ENCODE data around the gene IRF4. TPM values are rescaled to one million over a fixed set of nuclear protein-coding genes. Genes with fewer than 3 reads are reported as not detected.
"Not testable (repeated sequence)": the region's sequence is repeated elsewhere in the genome, so short reads cannot be mapped to it uniquely, and the experiment has no call there.

IRF4 gene
- total RNA-seq, 3 donors from 2014 or later: 720 to 924 (median 743) TPM

- ATAC-seq: no peak
- DNase-seq: no peak
Observed at GRCh38 chr6:367891-368630, 23.5 kb upstream of the IRF4 start.

GRCh38 chr6:369559-370431 lies 21.8 kb upstream of the IRF4 start:
- H3K9me3 Mint-ChIP-seq: no peaks in the 10 kb centered on the region
- H3K4me1 Mint-ChIP-seq (ENCODE audit: low read depth): peaks cover 5% of the 10 kb centered on the region
- ATAC-seq: no peak
- no peaks in the 10 kb centered on the region for H3K36me3 Mint-ChIP-seq (ENCODE audit: insufficient read depth)
- H3K4me3 Mint-ChIP-seq: no peak overlapping the region
- no peak for DNase-seq
- H3K27me3 Mint-ChIP-seq (ENCODE audit: low read depth): peaks cover 11% of the 10 kb centered on the region

More at GRCh38 chr6:367891-368630, 23.5 kb upstream of the IRF4 start:
- H3K4me3 Mint-ChIP-seq: no peak overlapping the region
- H3K27me3 Mint-ChIP-seq (ENCODE audit: low read depth): peaks cover 4% of the 10 kb centered on the region
- H3K9me3 Mint-ChIP-seq: no peaks in the 10 kb centered on the region
- peaks cover 5% of the 10 kb centered on the region for H3K4me1 Mint-ChIP-seq (ENCODE audit: low read depth)
- no peaks in the 10 kb centered on the region for H3K36me3 Mint-ChIP-seq (ENCODE audit: insufficient read depth)

DNA sequence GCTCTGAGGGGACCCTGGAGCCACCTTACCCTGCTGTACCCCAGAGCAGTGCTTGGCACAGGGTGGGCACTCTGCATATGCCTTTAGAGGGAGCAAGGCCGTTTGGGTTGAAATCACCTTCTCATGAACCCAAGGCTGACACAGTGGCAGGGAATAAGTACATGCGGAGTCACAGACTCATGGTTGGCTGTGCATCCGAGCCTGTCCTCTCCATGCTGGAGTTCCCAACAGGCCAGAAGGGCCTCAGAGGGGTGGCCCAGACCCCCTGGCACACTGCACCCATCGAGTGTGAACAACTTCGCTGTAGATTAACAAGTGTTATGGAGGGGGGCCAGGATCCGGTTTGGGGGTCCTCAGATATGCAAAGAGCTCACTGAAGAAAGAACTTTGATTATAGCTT lies 21.0 kb upstream of the IRF4 start:
- no peaks in the 10 kb centered on the region for H3K36me3 Mint-ChIP-seq (ENCODE audit: insufficient read depth)
- ATAC-seq (no peak), DNase-seq (no peak)
- peaks cover 11% of the 10 kb centered on the region for H3K27me3 Mint-ChIP-seq (ENCODE audit: low read depth)
- no peaks in the 10 kb centered on the region for H3K9me3 Mint-ChIP-seq
- no peak overlapping the region for H3K4me3 Mint-ChIP-seq
- H3K4me1 Mint-ChIP-seq (ENCODE audit: low read depth): peaks cover 5% of the 10 kb centered on the region

DNA sequence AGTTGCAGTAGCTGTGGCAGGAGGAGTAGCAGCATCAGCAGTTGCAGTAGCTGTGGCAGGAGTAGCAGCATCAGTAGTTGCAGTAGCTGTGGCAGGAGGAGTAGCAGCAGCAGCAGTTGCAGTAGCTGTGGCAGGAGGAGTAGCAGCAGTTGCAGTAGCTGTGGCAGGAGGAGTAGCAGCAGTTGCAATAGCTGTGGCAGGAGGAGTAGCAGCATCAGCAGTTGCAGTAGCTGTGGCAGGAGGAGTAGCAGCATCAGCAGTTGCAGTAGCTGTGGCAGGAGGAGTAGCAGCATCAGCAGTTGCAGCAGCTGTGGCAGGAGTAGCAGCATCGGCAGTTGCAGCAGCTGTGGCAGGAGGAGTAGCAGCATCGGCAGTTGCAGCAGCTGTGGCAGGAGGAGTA lies 19.7 kb upstream of the IRF4 start:
- not testable (repeated sequence) for ATAC-seq; H3K9me3 Mint-ChIP-seq; H3K4me1 Mint-ChIP-seq (ENCODE audit: low read depth); H3K4me3 Mint-ChIP-seq; H3K36me3 Mint-ChIP-seq (ENCODE audit: insufficient read depth); DNase-seq
- H3K27me3 Mint-ChIP-seq (ENCODE audit: low read depth): peaks cover 13% of the 10 kb centered on the region

- H3K9me3 Mint-ChIP-seq: no peaks in the 10 kb centered on the region
- DNase-seq (no peak), ATAC-seq (no peak)
- H3K4me1 Mint-ChIP-seq (ENCODE audit: low read depth): peaks cover 9% of the 10 kb centered on the region
- no peak overlapping the region for H3K4me3 Mint-ChIP-seq
- H3K36me3 Mint-ChIP-seq (ENCODE audit: insufficient read depth): no peaks in the 10 kb centered on the region
- H3K27me3 Mint-ChIP-seq (ENCODE audit: low read depth): peaks cover 13% of the 10 kb centered on the region
Observed at GRCh38 chr6:372336-372911, 19.1 kb upstream of the IRF4 start.

GRCh38 chr6:373031-373430 lies 18.5 kb upstream of the IRF4 start:
- peaks cover 9% of the 10 kb centered on the region for H3K4me1 Mint-ChIP-seq (ENCODE audit: low read depth)

GRCh38 chr6:373773-374724 lies 17.5 kb upstream of the IRF4 start:
- Mint-ChIP-seq H3K9me3 (no peaks in the 10 kb centered on the region), H3K36me3 (ENCODE audit: insufficient read depth) (no peaks in the 10 kb centered on the region)
- ATAC-seq: no peak

More at GRCh38 chr6:373031-373430, 18.5 kb upstream of the IRF4 start:
- H3K36me3 Mint-ChIP-seq (ENCODE audit: insufficient read depth): no peaks in the 10 kb centered on the region
- DNase-seq (no peak), ATAC-seq (no peak)
- H3K27me3 Mint-ChIP-seq (ENCODE audit: low read depth): peaks cover 13% of the 10 kb centered on the region
- H3K4me3 Mint-ChIP-seq: no peak overlapping the region
- H3K9me3 Mint-ChIP-seq: no peaks in the 10 kb centered on the region

DNA sequence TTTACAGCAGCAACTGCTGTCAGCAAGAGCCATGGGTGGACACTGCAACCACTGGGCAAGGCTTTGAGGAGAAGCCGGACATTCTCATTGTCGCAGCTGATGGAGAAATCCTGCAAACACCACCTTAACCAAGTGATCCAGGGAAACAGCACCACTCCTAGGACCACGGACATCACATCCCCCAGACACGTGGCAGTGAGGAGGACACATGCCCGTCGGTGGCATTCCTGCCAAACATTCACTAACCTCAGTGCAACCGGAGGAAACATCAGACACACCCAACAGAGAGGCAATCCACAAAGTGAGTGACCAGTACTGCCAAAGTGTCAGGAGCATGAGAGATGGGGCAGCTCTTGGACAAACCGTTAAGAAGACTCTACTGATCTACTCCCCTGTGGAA lies 16.6 kb upstream of the IRF4 start:
- Mint-ChIP-seq H3K36me3 (ENCODE audit: insufficient read depth) (no peaks in the 10 kb centered on the region), H3K27me3 (ENCODE audit: low read depth) (peaks cover 18% of the 10 kb centered on the region), H3K4me3 (no peak overlapping the region), H3K9me3 (no peaks in the 10 kb centered on the region), H3K4me1 (ENCODE audit: low read depth) (peaks cover 9% of the 10 kb centered on the region)
- ATAC-seq (no peak), DNase-seq (no peak)

More at GRCh38 chr6:373773-374724, 17.5 kb upstream of the IRF4 start:
- no peak overlapping the region for H3K4me3 Mint-ChIP-seq
- peaks cover 18% of the 10 kb centered on the region for H3K27me3 Mint-ChIP-seq (ENCODE audit: low read depth)
- DNase-seq: no peak
- H3K4me1 Mint-ChIP-seq (ENCODE audit: low read depth): peaks cover 9% of the 10 kb centered on the region

DNA sequence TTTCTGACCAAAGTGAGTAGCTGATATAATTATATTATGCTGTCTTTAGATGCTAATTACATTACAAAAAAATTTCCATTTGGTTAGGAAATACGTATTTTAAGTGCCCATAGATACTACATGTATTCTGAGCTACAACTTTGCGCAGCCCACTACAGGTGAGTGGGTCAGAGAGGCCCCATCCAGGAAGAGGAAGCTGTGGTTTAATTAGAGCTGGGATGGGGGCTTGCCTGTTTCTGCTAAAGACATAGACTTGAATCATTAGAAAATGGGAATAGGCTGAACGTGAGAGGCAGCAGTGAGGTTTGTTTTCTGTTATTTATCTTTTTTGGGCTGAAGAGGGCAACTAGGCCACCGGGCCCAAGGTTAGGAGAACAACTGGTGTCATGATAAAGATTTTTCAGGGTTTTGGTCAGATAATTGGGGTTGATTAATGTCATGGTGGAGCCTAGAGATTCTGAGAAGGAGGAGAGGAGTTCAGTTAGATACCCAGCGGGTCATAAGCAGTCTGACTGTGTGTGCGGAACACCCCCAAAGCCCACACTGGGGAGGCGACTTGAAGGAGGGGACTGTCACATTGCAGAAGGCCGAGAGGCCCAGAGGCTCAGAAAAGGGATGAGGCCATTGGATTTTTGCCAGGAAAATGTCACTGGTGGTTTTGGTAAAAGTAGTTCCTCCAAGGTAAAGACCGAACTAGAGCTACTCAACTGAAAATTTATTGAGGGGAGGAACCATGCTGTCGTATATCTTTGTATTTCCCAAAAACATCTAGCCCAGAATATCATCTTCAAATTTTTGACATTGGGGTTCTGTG lies 14.5 kb upstream of the IRF4 start:
- Mint-ChIP-seq H3K4me3 (no peak overlapping the region), H3K36me3 (ENCODE audit: insufficient read depth) (no peaks in the 10 kb centered on the region), H3K4me1 (ENCODE audit: low read depth) (peaks cover 9% of the 10 kb centered on the region), H3K9me3 (no peaks in the 10 kb centered on the region), H3K27me3 (ENCODE audit: low read depth) (peaks cover 17% of the 10 kb centered on the region)
- ATAC-seq (no peak), DNase-seq (no peak)

- not testable (repeated sequence) for H3K4me1 Mint-ChIP-seq (ENCODE audit: low read depth); H3K4me3 Mint-ChIP-seq; H3K36me3 Mint-ChIP-seq (ENCODE audit: insufficient read depth); H3K9me3 Mint-ChIP-seq; ATAC-seq; DNase-seq
- peaks cover 17% of the 10 kb centered on the region for H3K27me3 Mint-ChIP-seq (ENCODE audit: low read depth)
Observed at GRCh38 chr6:377641-378020, 13.9 kb upstream of the IRF4 start.

- H3K36me3 Mint-ChIP-seq (ENCODE audit: insufficient read depth): no peaks in the 10 kb centered on the region
- H3K9me3 Mint-ChIP-seq: no peaks in the 10 kb centered on the region
- DNase-seq: no peak
- ATAC-seq: no peak
- peaks cover 4% of the 10 kb centered on the region for H3K4me1 Mint-ChIP-seq (ENCODE audit: low read depth)
- H3K4me3 Mint-ChIP-seq: no peak overlapping the region
- H3K27me3 Mint-ChIP-seq (ENCODE audit: low read depth): peaks cover 17% of the 10 kb centered on the region
Observed at GRCh38 chr6:378090-378957, 13.2 kb upstream of the IRF4 start.

GRCh38 chr6:378958-379409 lies 12.6 kb upstream of the IRF4 start:
- Mint-ChIP-seq H3K36me3 (ENCODE audit: insufficient read depth) (no peaks in the 10 kb centered on the region), H3K27me3 (ENCODE audit: low read depth) (peaks cover 13% of the 10 kb centered on the region), H3K4me3 (no peak overlapping the region), H3K4me1 (ENCODE audit: low read depth) (peaks cover 4% of the 10 kb centered on the region), H3K9me3 (no peaks in the 10 kb centered on the region)
- ATAC-seq (no peak), DNase-seq (no peak)

All from activated T-cell treated with anti-CD3 and anti-CD28 coated beads, Interleukin-2, amount 50 U/mL, for 4 hours (primary cell).